B cell (primary cell): ENCODE measurements around the gene SPOP. TPM values are rescaled to one million over a fixed set of nuclear protein-coding genes. Genes with fewer than 3 reads are reported as not detected.

Source experiments
- ATAC-seq: fragments of 200-7000 bp; cut with Tn5 transposase; one replicate; pipeline ENCODE4 v1.10.0; 2021; ENCODE audit warnings: low read depth, mild to moderate bottlenecking, moderate number of reproducible peaks, moderate library complexity
- CTCF ChIA-PET: fragments of 350-600 bp; sonication (Branson Sonifier 250); formaldehyde crosslinking; loops from one replicate; lab custom pipeline; 2021; ENCODE audit warnings: antibody characterized with exemption, inconsistent platforms; lab: Charles Lee
- POLR2A ChIA-PET: fragments of 350-600 bp; sonication (Branson Sonifier 250); formaldehyde crosslinking; loops from one replicate; lab custom pipeline; 2021; ENCODE audit warnings: antibody characterized with exemption; lab: Charles Lee
- DNase-seq: peaks from one replicate; pipeline ENCODE4 v3.0.0; 2013
- H2AFZ ChIP-seq: 2 replicates; pipeline ENCODE4 v1.6.1; 2012; ENCODE audit warnings: mild to moderate bottlenecking, low read depth, low read length; ENCODE audit not compliant: insufficient read depth, poor library complexity, severe bottlenecking
- H3K27ac ChIP-seq, 2 donors: 1 replicate in 1 of 2; 2 replicates in 1 of 2; pipeline ENCODE4 v1.5.1; 2012 to 2013; ENCODE audit warnings: low read length in 2 of 2, mild to moderate bottlenecking in 2 of 2, moderate library complexity in 1 of 2
- H3K27me3 ChIP-seq, 4 experiments: fragments of 200-600 bp in 1 of 4; sonication (generic) in 1 of 4; replicated peaks in 1 of 4; 1 replicate in 2 of 4; 2 replicates in 2 of 4; pipeline versions ENCODE4 v1.6.1 to v1.7.0; 2013 to 2016; ENCODE audit warnings: low read length in 3 of 4, mild to moderate bottlenecking in 2 of 4, mixed read lengths in 1 of 4, moderate library complexity in 1 of 4; ENCODE audit not compliant: insufficient read depth in 4 of 4, control insufficient read depth in 3 of 4; ENCODE audit errors: control extremely low read depth in 1 of 4
- H3K36me3 ChIP-seq, 2 experiments: replicated peaks in 1 of 2; 1 replicate in 1 of 2; 2 replicates in 1 of 2; pipeline versions ENCODE4 v1.6.1 to v1.7.1; 2013; ENCODE audit warnings: low read length in 1 of 2; ENCODE audit not compliant: insufficient read depth in 2 of 2, control insufficient read depth in 1 of 2; ENCODE audit errors: control extremely low read depth in 1 of 2, extremely low read depth in 1 of 2
- H3K4me1 ChIP-seq, 2 donors: fragments of 200-600 bp in 1 of 2; sonication (generic) in 1 of 2; 1 replicate in 1 of 2; 2 replicates in 1 of 2; pipeline versions ENCODE4 v1.5.1 to v1.6.1; 2013 to 2017; ENCODE audit warnings: low read length in 2 of 2; ENCODE audit not compliant: control insufficient read depth in 2 of 2, insufficient read depth in 2 of 2
- H3K4me2 ChIP-seq: replicated peaks from 2 replicates; pipeline ENCODE3; 2012; ENCODE audit warnings: mild to moderate bottlenecking, low read depth, low read length; ENCODE audit not compliant: poor library complexity, severe bottlenecking
- H3K4me3 ChIP-seq, 5 experiments: fragments of 200-600 bp in 1 of 5; sonication (generic) in 1 of 5; 1 replicate in 3 of 5; 2 replicates in 2 of 5; pipeline versions ENCODE4 v1.5.1 to v1.7.0; 2011 to 2016; ENCODE audit warnings: low read length in 4 of 5, mild to moderate bottlenecking in 4 of 5, low read depth in 2 of 5, control low read depth in 1 of 5, moderate library complexity in 1 of 5; ENCODE audit not compliant: insufficient read depth in 1 of 5; ENCODE audit errors: control extremely low read depth in 1 of 5, extremely low read depth in 1 of 5
- H3K79me2 ChIP-seq: fragments of 200-600 bp; sonication (generic); one replicate; pipeline ENCODE4 v1.6.0; 2016; ENCODE audit warnings: low read length; ENCODE audit not compliant: control insufficient read depth, insufficient read depth
- H3K9ac ChIP-seq: fragments of 200-600 bp; sonication (generic); 2 replicates; pipeline ENCODE4 v1.6.1; 2017; ENCODE audit warnings: mild to moderate bottlenecking, low read length, moderate library complexity
- H3K9me3 ChIP-seq, 3 donors: one replicate each; pipeline versions ENCODE4 v1.6.1 to v1.7.1; 2013; ENCODE audit warnings: low read length in 2 of 3; ENCODE audit not compliant: control insufficient read depth in 2 of 3, insufficient read depth in 1 of 3; ENCODE audit errors: control extremely low read depth in 1 of 3
- H4K20me1 ChIP-seq: 2 replicates; pipeline ENCODE4 v1.6.0; 2012; ENCODE audit warnings: mild to moderate bottlenecking, low read length; ENCODE audit not compliant: insufficient read depth, control insufficient read depth, poor library complexity, severe bottlenecking
- H3K27ac Mint-ChIP-seq: one replicate; pipeline ENCODE4 v1.8.0; 2021; ENCODE audit warnings: mixed read lengths
- H3K27me3 Mint-ChIP-seq: one replicate; pipeline ENCODE4 v1.8.0; 2021; ENCODE audit warnings: mixed read lengths
- H3K4me1 Mint-ChIP-seq: one replicate; pipeline ENCODE4 v1.8.0; 2021; ENCODE audit warnings: mixed read lengths
- H3K4me3 Mint-ChIP-seq: one replicate; pipeline ENCODE4 v1.8.0; 2021; ENCODE audit warnings: mixed read lengths
- H3K9me3 Mint-ChIP-seq: one replicate; pipeline ENCODE4 v1.8.0; 2022; ENCODE audit warnings: mixed read lengths; ENCODE audit not compliant: insufficient read depth
- CTCF ChIP-seq: fragments of 200-600 bp; IDR thresholded peaks from one replicate; pipeline ENCODE4 v1.8.0; 2022; ENCODE audit warnings: antibody characterized with exemption, mild to moderate bottlenecking
- EZH2 ChIP-seq: IDR thresholded peaks from 2 replicates; pipeline ENCODE4 v1.6.1; 2012; ENCODE audit warnings: borderline replicate concordance, low read depth, mild to moderate bottlenecking, moderate library complexity, low read length; ENCODE audit not compliant: insufficient read depth, poor library complexity, severe bottlenecking
- WGBS: methylation state at CpG from one replicate; pipeline ENCODE4 v1.1.5; 2013; ENCODE audit warnings: missing lambda C conversion rate; ENCODE audit not compliant: insufficient coverage; 5-methylcytosine and 5-hydroxymethylcytosine counted together
- intact Hi-C: fragments of 100-400 bp; cut with micrococcal nuclease; formaldehyde crosslinking; loops from one replicate; pipeline ENCODE4 v1.10.0; 2022
- polyA plus RNA-seq: library from polyadenylated mRNA; depleted of rRNA; stranded (reverse); fragments of >200 nt; gene quantifications from 2 replicates; pipeline ENCODE4 v1.2.3, GENCODE V29; 2012
- total RNA-seq, 2 donors: library from RNA; stranded (reverse); fragments of 120-200 nt in 1 of 2; gene quantifications; 1 replicate in 1 of 2; 2 replicates in 1 of 2; pipeline versions ENCODE4 v1.2.3 to v1.2.4, GENCODE V29; 2013 to 2022

Gene SPOP
- total and polyA plus RNA-seq, 2 donors (not counting 1 experiment from before 2014, with no cell fraction given), result 27.0 to 72.1 TPM

GRCh38 chr17:49603720-49604119, 74.2 kb downstream of the SPOP start:
- CTCF ChIA-PET, result interaction anchor here (1.1 to 1.5 kb wide), 2 partner anchors 36 to 48 kb away, joined by 4 read pairs; no protein-coding TSS in a partner anchor
- Histone ChIP-seq H3K4me2 (no peak overlapping the region), H3K79me2 (no peaks in the 10 kb centered on the region), H3K27me3 (no peaks in the 10 kb centered on the region), H2AFZ (no peak overlapping the region), H3K36me3 (peaks cover 23 to 89% of the 10 kb centered on the region in 2 experiments), H3K9me3 (no peaks in the 10 kb centered on the region), H3K4me3 (no peak overlapping the region), H4K20me1 (no peaks in the 10 kb centered on the region), H3K9ac (no peak overlapping the region), H3K27ac (no peak overlapping the region), H3K4me1 (no peaks in the 10 kb centered on the region)
- POLR2A ChIA-PET, result interaction anchor here (0.6 kb wide), 1 partner anchor 1038 kb away, joined by 3 read pairs; no protein-coding TSS in a partner anchor
- ATAC-seq (no peak), DNase-seq (no peak)
- H3K4me1 Mint-ChIP-seq, result no peaks in the 10 kb centered on the region
- intact Hi-C loops, result no loop called here
- no peaks in the 10 kb centered on the region for H3K27me3 Mint-ChIP-seq
- no peaks in the 10 kb centered on the region for H3K9me3 Mint-ChIP-seq
- no peak overlapping the region for H3K4me3 Mint-ChIP-seq
- WGBS, result 100% methylated on average over 1 of the region's 2 CpGs
- TF ChIP-seq EZH2, result no peak
- no peak for TF ChIP-seq CTCF
- no peak overlapping the region for H3K27ac Mint-ChIP-seq

- Mint-ChIP-seq H3K9me3 (no peaks in the 10 kb centered on the region), H3K27me3 (no peaks in the 10 kb centered on the region), H3K4me1 (no peaks in the 10 kb centered on the region), H3K27ac (no peak overlapping the region), H3K4me3 (no peak overlapping the region)
- ATAC-seq (no peak), DNase-seq (no peak)
- H3K4me1 ChIP-seq, result no peaks in the 10 kb centered on the region
- intact Hi-C loops, result no loop called here
- no peak overlapping the region for H3K27ac ChIP-seq
- H3K27me3 ChIP-seq, result no peaks in the 10 kb centered on the region
- ChIA-PET POLR2A (interaction anchor here (0.6 kb wide), 1 partner anchor 1039 kb away, joined by 3 read pairs; no protein-coding TSS in a partner anchor), CTCF (interaction anchor here (1.1 to 1.5 kb wide), 3 partner anchors 11 to 47 kb away, joined by 4 read pairs; no protein-coding TSS in a partner anchor)
- H3K79me2 ChIP-seq, result no peaks in the 10 kb centered on the region
- H4K20me1 ChIP-seq, result no peaks in the 10 kb centered on the region
- no peak overlapping the region for H2AFZ ChIP-seq
- H3K36me3 ChIP-seq, result peaks cover 23 to 88% of the 10 kb centered on the region in 2 experiments
- H3K9me3 ChIP-seq, result no peaks in the 10 kb centered on the region
- H3K9ac ChIP-seq, result no peak overlapping the region
- TF ChIP-seq EZH2, result no peak
- no peak for TF ChIP-seq CTCF
- 100% methylated on average over 1 of the region's 3 CpGs for WGBS
- no peak overlapping the region for H3K4me2 ChIP-seq
- no peak overlapping the region for H3K4me3 ChIP-seq
These were observed 74.7 kb downstream of the SPOP start for GRCh38 chr17:49603238-49603637.
